ENCODE results near the gene PWWP3B.
A peak's percentile ranks its signal among the peaks of the same experiment; 100 is the strongest.
"Not testable (repeated sequence)": the region's sequence is repeated elsewhere in the genome, so short reads cannot be mapped to it uniquely, and the experiment has no call there.

PWWP3B gene

GRCh38 chrX:106168107-106168506 is at the start of gene PWWP3B:
Gene PWWP3B (plus strand): TSS chrX:106168305. CDS start chrX:106205433, 37,128 bp downstream.
- DNase-seq = no peak

GRCh38 chrX:106139048-106139447 is 29.1 kb upstream of the PWWP3B start:
- no peak for DNase-seq

GRCh38 chrX:106144755-106145639 is 23.1 kb upstream of the PWWP3B start:
- DNase-seq = no peak

- DNase-seq = no peak
Measured at GRCh38 chrX:106150701-106151100, 17.4 kb upstream of the PWWP3B start.

GRCh38 chrX:106159861-106160282 is 8.2 kb upstream of the PWWP3B start:
- DNase-seq = no peak

- DNase-seq = no peak
Measured at GRCh38 chrX:106170318-106170717, 2.2 kb downstream of the PWWP3B start.

- no peak for DNase-seq
Measured at GRCh38 chrX:106171293-106171820, 3.3 kb downstream of the PWWP3B start.

- DNase-seq = peak; percentile 81
Measured at GRCh38 chrX:106177106-106177981, 9.2 kb downstream of the PWWP3B start.

- DNase-seq = no peak
Measured at GRCh38 chrX:106177982-106178321, 9.8 kb downstream of the PWWP3B start.

GRCh38 chrX:106178826-106179225 is 10.7 kb downstream of the PWWP3B start:
- no peak for DNase-seq

- not testable (repeated sequence) for DNase-seq
Measured at GRCh38 chrX:106183685-106184084, 15.6 kb downstream of the PWWP3B start.

GRCh38 chrX:106201502-106202178 is 33.5 kb downstream of the PWWP3B start:
- no peak for DNase-seq

- DNase-seq = no peak
Measured at GRCh38 chrX:106203315-106203714, 35.2 kb downstream of the PWWP3B start.

GRCh38 chrX:106208154-106208553 is 40.0 kb downstream of the PWWP3B start:
- no peak for DNase-seq

Measured in right forelimb (tissue), 1 donor.